ENCODE measurements around the gene STT3B. TPM values are rescaled to one million over a fixed set of nuclear protein-coding genes. Genes with fewer than 3 reads are reported as not detected.
"Not testable (repeated sequence)": the region's sequence is repeated elsewhere in the genome, so short reads cannot be mapped to it uniquely, and the experiment has no call there.

The STT3B gene
- total RNA-seq, 2 donors from 2014 or later: 100 to 119 TPM

- H3K9me3 Mint-ChIP-seq: peaks cover 3 to 4% of the 10 kb centered on the region in 2 donors
- ATAC-seq (replicated peaks in 1 of 2): no peak
- H3K27me3 Mint-ChIP-seq (ENCODE audit: low read depth): no peaks in the 10 kb centered on the region
- peak overlapping the region; percentile 71 for H3K27ac Mint-ChIP-seq
- H3K4me3 Mint-ChIP-seq: no peak overlapping the region
- DNase-seq: no peak
- peaks cover 49% of the 10 kb centered on the region for H3K4me1 Mint-ChIP-seq (ENCODE audit: low read depth)
- H3K36me3 Mint-ChIP-seq (ENCODE audit: insufficient read depth in 2 of 2): peaks cover 24 to 50% of the 10 kb centered on the region in 2 donors
These were observed 63.5 kb downstream of the STT3B start for GRCh38 chr3:31596176-31596575.

DNA sequence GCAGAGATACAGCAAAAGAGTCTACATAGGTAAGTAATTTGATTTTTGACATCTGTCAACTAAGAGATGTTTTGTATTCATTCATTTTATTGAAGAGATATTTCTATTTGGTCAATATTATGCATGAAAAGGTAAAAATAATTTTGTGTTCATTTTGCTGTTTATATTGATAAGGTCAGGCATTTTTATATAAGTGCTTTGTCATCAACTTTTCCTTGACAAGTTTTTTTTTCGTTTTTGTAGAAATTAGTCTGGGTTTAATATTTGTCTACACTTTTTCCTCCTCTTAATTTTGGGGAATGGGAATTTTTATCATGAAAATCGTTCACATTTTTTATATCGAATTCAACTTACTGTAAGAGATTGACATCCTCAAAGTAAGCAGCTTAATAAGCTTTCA is 67.7 kb downstream of the STT3B start:
- ATAC-seq (replicated peaks in 1 of 2): no peak
- Mint-ChIP-seq H3K9me3 (peaks cover 4% of the 10 kb centered on the region in 2 donors), H3K27me3 (ENCODE audit: low read depth) (no peaks in the 10 kb centered on the region), H3K4me3 (no peak overlapping the region), H3K36me3 (ENCODE audit: insufficient read depth in 2 of 2) (peaks cover 12 to 49% of the 10 kb centered on the region in 2 donors), H3K27ac (no peak overlapping the region), H3K4me1 (ENCODE audit: low read depth) (peaks cover 10% of the 10 kb centered on the region)
- DNase-seq: no peak

DNA sequence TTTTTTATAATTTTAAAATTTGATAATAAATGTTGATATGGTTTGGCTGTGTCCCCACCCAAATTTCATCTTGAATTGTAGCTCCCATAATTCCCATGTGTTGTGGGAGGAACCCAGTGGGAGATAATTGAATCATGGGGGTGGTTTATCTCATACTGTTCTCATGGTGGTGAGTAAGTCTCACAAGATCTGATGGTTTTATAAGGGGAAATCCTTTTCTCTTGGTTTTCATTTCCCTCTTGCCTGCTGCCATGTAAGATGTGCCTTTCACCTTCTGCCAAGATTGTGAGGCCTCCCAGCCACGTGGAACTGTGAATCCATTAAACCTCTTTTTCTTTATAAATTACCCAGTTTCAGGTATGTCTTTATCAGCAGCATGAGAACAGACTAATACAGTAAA is 72.6 kb downstream of the STT3B start:
- H3K27me3 Mint-ChIP-seq (ENCODE audit: low read depth); ATAC-seq (replicated peaks in 1 of 2); DNase-seq; H3K4me3 Mint-ChIP-seq; H3K27ac Mint-ChIP-seq: not testable (repeated sequence)
- Mint-ChIP-seq H3K9me3 (peaks cover 12 to 19% of the 10 kb centered on the region in 2 donors), H3K36me3 (ENCODE audit: insufficient read depth in 2 of 2) (peaks cover 32 to 65% of the 10 kb centered on the region in 2 donors), H3K4me1 (ENCODE audit: low read depth) (peaks cover 27% of the 10 kb centered on the region)

- ATAC-seq (replicated peaks in 1 of 2): no peak
- H3K27me3 Mint-ChIP-seq (ENCODE audit: low read depth): no peaks in the 10 kb centered on the region
- peaks cover 12 to 19% of the 10 kb centered on the region in 2 donors for H3K9me3 Mint-ChIP-seq
- H3K4me1 Mint-ChIP-seq (ENCODE audit: low read depth): peaks cover 36% of the 10 kb centered on the region
- peaks cover 33 to 61% of the 10 kb centered on the region in 2 donors for H3K36me3 Mint-ChIP-seq (ENCODE audit: insufficient read depth in 2 of 2)
- no peak overlapping the region for H3K4me3 Mint-ChIP-seq
- no peak for DNase-seq
- H3K27ac Mint-ChIP-seq: no peak overlapping the region
These were observed 73.7 kb downstream of the STT3B start for GRCh38 chr3:31606453-31606852.

GRCh38 chr3:31610700-31611275 is 78.1 kb downstream of the STT3B start:
- no peak overlapping the region for H3K4me3 Mint-ChIP-seq
- ATAC-seq (replicated peaks in 1 of 2) (no peak), DNase-seq (no peak)
- H3K27me3 Mint-ChIP-seq (ENCODE audit: low read depth): no peaks in the 10 kb centered on the region
- no peak overlapping the region for H3K27ac Mint-ChIP-seq
- H3K9me3 Mint-ChIP-seq: peaks cover 5 to 12% of the 10 kb centered on the region in 2 donors
- peaks cover 69% of the 10 kb centered on the region for H3K4me1 Mint-ChIP-seq (ENCODE audit: low read depth)
- H3K36me3 Mint-ChIP-seq (ENCODE audit: insufficient read depth in 2 of 2): peaks cover 20 to 33% of the 10 kb centered on the region in 2 donors

DNA sequence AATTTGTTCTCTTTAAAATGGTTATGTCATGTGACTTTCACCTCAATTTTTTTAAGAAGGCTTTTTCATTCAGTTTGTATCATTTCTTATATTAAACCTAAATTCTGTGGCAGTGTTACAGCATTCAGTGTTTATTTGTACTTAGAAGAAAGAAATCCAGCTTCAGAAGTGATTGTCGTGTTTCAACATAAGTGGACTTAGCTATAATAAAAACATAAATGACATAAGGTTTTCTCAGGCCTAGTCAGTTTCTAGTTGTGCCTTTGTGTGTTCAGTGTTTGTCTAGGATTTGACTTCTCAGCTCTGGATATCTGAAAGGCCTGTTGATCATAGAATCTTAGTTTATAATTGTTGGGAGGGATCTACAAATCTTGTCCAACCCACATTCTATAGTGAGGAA is 80.5 kb downstream of the STT3B start:
- peaks cover 61% of the 10 kb centered on the region for H3K4me1 Mint-ChIP-seq (ENCODE audit: low read depth)

GRCh38 chr3:31613654-31614053 is 80.9 kb downstream of the STT3B start:
- no peaks in the 10 kb centered on the region for H3K27me3 Mint-ChIP-seq (ENCODE audit: low read depth)
- H3K4me1 Mint-ChIP-seq (ENCODE audit: low read depth): peaks cover 56% of the 10 kb centered on the region
- DNase-seq: no peak
- peaks cover 4 to 11% of the 10 kb centered on the region in 2 donors for H3K36me3 Mint-ChIP-seq (ENCODE audit: insufficient read depth in 2 of 2)
- H3K27ac Mint-ChIP-seq: no peak overlapping the region
- ATAC-seq (replicated peaks in 1 of 2): no peak
- no peaks in the 10 kb centered on the region for H3K9me3 Mint-ChIP-seq
- H3K4me3 Mint-ChIP-seq: no peak overlapping the region

More for the DNA sequence above, 80.5 kb downstream of the STT3B start:
- peaks cover 6 to 14% of the 10 kb centered on the region in 2 donors for H3K36me3 Mint-ChIP-seq (ENCODE audit: insufficient read depth in 2 of 2)
- DNase-seq (no peak), ATAC-seq (replicated peaks in 1 of 2) (no peak)
- no peaks in the 10 kb centered on the region for H3K27me3 Mint-ChIP-seq (ENCODE audit: low read depth)
- H3K4me3 Mint-ChIP-seq: no peak overlapping the region
- H3K27ac Mint-ChIP-seq: no peak overlapping the region
- no peaks in the 10 kb centered on the region for H3K9me3 Mint-ChIP-seq

GRCh38 chr3:31614162-31614921 is 81.6 kb downstream of the STT3B start:
- Mint-ChIP-seq H3K27me3 (ENCODE audit: low read depth) (no peaks in the 10 kb centered on the region), H3K9me3 (no peaks in the 10 kb centered on the region), H3K36me3 (ENCODE audit: insufficient read depth in 2 of 2) (peaks cover 4 to 14% of the 10 kb centered on the region in 2 donors), H3K4me3 (no peak overlapping the region), H3K4me1 (ENCODE audit: low read depth) (peaks cover 49% of the 10 kb centered on the region), H3K27ac (peak overlapping the region; percentile 38)
- DNase-seq (no peak), ATAC-seq (replicated peaks in 1 of 2) (no peak)

- Mint-ChIP-seq H3K36me3 (ENCODE audit: insufficient read depth in 2 of 2) (peaks cover 4 to 16% of the 10 kb centered on the region in 2 donors), H3K27me3 (ENCODE audit: low read depth) (no peaks in the 10 kb centered on the region), H3K27ac (peak overlapping the region; percentile 73), H3K4me1 (ENCODE audit: low read depth) (peaks cover 47% of the 10 kb centered on the region), H3K9me3 (no peaks in the 10 kb centered on the region), H3K4me3 (no peak overlapping the region)
- ATAC-seq (replicated peaks in 1 of 2) (peak in 1 of 2 donors; percentile 30), DNase-seq (no peak)
These were observed 82.5 kb downstream of the STT3B start for GRCh38 chr3:31615071-31615875.

DNA sequence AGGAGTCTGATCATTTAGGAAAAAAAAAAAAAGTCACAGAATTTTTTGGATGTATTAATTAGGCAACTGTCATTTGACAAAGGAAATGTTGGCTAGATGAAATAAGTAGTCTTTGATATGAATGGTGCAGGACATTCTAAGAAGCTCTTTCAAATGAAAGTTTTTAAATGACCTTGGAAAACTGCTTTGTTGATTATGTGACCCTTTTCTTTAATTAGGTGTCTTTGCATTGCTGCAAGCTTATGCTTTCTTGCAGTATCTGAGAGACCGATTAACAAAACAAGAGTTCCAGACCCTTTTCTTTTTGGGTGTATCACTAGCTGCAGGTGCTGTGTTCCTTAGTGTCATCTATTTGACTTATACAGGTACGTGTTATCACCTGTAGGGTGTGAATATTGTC is 84.0 kb downstream of the STT3B start:
- Mint-ChIP-seq H3K27me3 (ENCODE audit: low read depth) (no peaks in the 10 kb centered on the region), H3K36me3 (ENCODE audit: insufficient read depth in 2 of 2) (peaks cover 1 to 21% of the 10 kb centered on the region in 2 donors), H3K27ac (no peak overlapping the region)

GRCh38 chr3:31620656-31621055 is 87.9 kb downstream of the STT3B start:
- H3K4me1 Mint-ChIP-seq (ENCODE audit: low read depth): peaks cover 22% of the 10 kb centered on the region
- no peaks in the 10 kb centered on the region for H3K27me3 Mint-ChIP-seq (ENCODE audit: low read depth)
- no peaks in the 10 kb centered on the region for H3K9me3 Mint-ChIP-seq
- H3K4me3 Mint-ChIP-seq: no peak overlapping the region
- peak overlapping the region; percentile 18 for H3K27ac Mint-ChIP-seq
- H3K36me3 Mint-ChIP-seq (ENCODE audit: insufficient read depth in 2 of 2): peaks cover 8 to 24% of the 10 kb centered on the region in 2 donors
- ATAC-seq (replicated peaks in 1 of 2) (peak in 1 of 2 donors; percentile 25), DNase-seq (no peak)

More for the DNA sequence above, 84.0 kb downstream of the STT3B start:
- no peak overlapping the region for H3K4me3 Mint-ChIP-seq
- DNase-seq (no peak), ATAC-seq (replicated peaks in 1 of 2) (no peak)
- H3K9me3 Mint-ChIP-seq: no peaks in the 10 kb centered on the region
- peaks cover 48% of the 10 kb centered on the region for H3K4me1 Mint-ChIP-seq (ENCODE audit: low read depth)

- H3K27me3 Mint-ChIP-seq (ENCODE audit: low read depth): no peaks in the 10 kb centered on the region
- H3K9me3 Mint-ChIP-seq: no peaks in the 10 kb centered on the region
- no peak overlapping the region for H3K27ac Mint-ChIP-seq
- no peak overlapping the region for H3K4me3 Mint-ChIP-seq
- H3K4me1 Mint-ChIP-seq (ENCODE audit: low read depth): peaks cover 20% of the 10 kb centered on the region
- ATAC-seq (replicated peaks in 1 of 2): no peak
- DNase-seq: no peak
- H3K36me3 Mint-ChIP-seq (ENCODE audit: insufficient read depth in 2 of 2): peaks cover 9 to 27% of the 10 kb centered on the region in 2 donors
These were observed 88.6 kb downstream of the STT3B start for GRCh38 chr3:31621314-31621713.

All from activated T-cell treated with anti-CD3 and anti-CD28 coated beads, Interleukin-2, amount 50 U/mL, for 72 hours (primary cell).